GM21367 (cell line): ENCODE data around the gene KNCN.

Source experiments
- ATAC-seq: cut with Tn5 transposase; IDR thresholded peaks from one replicate; pipeline ENCODE4 v1.9.1; 2021; ENCODE audit not compliant: unreplicated experiment

KNCN gene

DNA sequence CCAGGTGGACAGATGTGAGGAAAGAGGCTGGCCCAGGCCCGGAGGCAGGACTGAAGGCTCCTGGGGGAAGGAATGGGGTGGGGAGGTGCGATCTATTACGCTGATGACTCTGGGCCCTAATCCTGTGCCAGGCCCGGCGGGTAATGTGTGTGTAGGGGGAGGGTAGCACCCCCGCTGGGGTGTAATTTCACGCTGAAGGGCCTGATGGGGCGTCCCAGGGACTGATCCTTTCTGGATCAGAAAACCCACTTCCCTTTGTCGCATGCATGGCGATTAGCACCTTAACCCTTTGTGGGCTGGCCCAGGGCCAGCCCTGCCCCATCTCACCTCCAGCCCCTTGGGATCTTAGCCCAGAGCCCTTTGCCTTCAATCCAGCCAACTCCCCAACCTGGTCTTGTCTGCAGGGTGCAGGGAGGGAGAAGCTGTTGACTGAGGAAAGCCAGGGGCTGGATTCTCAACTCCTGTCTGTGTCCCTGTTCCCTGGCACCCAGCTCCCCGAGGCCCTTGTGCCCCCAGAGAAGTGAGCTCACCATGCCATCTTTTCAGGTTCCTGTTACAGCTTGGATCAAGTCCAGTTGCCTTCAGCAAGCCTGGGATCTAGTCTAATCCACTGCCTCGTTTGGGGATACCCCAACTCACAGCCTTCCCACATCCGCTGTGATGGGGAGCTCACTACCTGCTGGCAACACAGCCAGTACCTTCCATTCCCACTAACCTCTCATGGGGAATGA lies 26.0 kb downstream of the KNCN start:
- no peak for ATAC-seq

DNA sequence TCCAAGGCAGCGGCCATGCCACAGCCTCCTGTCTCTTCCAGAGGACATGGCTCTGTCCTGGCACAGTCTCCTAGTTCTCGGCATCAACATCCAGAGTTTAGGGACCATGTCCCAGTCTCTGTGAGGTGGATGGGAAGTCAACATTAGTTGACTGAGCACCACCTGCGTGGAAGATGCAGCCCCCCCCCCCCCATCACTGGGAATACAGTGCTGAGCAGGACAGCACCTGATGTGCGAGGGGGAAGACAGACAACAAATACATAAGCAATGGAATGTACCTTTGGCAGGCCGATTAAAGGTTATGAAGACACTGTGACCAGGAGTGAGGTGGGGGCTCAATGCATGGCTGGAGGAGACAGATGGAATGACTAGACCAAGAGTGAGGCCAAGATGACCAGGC lies 26.6 kb downstream of the KNCN start:
- no peak for ATAC-seq

DNA sequence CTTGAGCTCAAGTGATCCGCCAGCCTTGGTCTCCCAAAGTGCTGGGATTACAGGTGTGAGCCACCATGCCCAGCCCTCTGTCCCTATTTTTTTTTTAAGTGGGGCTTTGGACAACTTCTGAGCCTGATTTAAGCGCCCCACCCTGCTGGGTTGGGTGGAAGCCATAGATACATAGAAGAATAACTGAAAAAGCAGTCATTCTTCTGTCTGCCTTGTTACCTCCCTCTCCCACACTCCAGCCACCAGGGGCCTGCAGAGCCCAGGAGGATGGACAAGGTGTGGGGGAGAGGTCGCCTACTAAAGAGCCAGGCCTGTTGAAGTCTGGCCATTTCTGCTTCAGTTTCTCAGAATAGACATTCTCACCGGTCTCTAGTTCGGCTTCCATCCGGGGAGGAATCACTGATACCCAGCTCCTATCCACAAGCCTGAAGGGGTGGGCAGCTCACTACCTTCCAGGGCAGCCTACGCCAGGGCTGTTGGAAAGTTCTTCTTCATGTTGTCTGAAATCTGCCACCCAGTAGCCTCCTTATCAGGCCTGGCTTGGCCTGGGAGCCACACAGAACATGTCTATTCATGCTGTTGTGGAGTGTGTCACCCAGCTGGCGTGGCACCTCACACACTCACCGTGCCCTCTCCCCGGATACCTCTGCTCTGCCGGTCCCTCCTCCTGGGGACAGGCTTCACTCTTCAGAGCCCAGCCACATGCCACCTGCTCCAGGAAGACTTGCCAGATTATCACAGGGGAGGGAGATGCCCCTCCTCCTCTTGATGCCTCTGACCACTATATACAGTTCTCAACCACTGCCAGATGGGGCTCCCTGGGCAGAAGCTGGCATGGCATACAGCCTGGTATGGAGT lies 27.7 kb downstream of the KNCN start:
- ATAC-seq, result no peak

DNA sequence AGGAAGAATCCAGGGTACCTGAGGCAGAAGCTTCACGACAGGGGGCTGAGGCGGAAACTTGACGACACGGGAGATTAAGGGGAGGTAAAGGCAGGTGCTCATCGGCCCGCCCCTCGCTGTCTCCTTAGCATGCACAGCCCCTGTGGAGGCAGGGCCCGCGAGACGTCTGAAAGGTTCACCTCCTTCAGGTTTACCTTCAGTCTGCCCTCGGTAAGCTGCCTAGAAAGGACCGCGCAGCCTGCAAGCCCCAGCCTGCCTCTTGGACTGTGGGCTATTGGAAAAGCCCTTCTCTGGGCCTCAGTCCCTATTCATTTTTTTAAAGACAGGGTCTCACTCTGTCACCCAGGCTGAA lies 28.5 kb downstream of the KNCN start:
- ATAC-seq, result no peak

DNA sequence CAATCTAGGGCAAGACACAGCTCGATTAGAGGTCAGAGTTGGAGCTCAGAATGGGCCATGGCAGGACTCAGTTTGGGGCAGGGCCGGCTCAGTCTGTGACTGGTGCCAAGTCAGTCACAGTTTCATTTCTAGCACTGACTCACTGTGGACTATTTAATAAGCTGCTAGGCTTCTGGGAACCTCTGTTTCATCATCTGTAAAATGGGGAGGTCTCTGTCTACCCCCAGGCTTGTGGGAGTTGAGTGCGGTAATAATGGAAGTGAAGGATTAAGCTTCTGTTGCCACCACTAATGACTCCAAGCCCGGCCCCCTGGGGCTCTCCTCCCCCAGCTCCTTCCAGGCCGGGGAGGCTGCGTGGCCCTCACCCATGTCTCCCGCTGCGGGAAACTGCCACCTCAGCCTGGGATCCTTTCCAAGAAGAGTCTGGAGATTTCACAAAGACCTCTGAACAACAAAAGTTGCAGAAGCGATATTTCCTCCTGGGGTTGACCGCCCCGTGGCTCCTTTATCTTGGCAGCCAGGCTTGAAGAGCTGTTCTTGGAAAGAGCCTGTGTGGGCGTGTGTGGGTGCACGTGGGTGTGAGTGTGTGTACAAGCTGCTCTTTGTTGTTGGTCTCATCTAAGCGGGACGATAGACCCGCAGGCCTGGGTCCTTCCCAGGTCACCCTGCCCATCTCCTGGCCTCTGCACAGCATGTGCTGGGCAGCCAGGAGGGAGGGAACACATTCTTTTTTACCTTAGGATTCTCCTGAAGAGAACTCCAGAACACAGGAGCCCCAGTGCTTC lies 29.1 kb downstream of the KNCN start:
- ATAC-seq, result no peak

DNA sequence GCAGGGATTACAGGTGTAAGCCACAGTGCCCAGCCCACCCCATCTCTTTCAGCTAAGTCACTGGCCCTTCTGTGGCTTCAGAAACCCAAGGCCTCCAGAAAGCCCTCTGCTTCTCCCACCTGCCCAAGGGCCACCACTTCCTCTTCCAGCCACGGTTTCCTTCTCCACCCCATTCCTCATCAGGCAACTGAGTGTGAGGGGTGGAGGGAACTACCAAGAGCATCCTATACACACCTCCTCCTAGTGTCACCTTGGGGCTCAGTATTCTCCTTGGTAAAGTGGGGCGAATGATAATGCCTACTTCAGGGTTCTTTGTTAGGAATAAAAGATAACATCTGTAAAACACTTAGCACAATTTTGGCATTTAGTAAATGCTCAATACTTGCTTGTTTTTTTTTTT lies 30.0 kb downstream of the KNCN start:
- ATAC-seq, result no peak

DNA sequence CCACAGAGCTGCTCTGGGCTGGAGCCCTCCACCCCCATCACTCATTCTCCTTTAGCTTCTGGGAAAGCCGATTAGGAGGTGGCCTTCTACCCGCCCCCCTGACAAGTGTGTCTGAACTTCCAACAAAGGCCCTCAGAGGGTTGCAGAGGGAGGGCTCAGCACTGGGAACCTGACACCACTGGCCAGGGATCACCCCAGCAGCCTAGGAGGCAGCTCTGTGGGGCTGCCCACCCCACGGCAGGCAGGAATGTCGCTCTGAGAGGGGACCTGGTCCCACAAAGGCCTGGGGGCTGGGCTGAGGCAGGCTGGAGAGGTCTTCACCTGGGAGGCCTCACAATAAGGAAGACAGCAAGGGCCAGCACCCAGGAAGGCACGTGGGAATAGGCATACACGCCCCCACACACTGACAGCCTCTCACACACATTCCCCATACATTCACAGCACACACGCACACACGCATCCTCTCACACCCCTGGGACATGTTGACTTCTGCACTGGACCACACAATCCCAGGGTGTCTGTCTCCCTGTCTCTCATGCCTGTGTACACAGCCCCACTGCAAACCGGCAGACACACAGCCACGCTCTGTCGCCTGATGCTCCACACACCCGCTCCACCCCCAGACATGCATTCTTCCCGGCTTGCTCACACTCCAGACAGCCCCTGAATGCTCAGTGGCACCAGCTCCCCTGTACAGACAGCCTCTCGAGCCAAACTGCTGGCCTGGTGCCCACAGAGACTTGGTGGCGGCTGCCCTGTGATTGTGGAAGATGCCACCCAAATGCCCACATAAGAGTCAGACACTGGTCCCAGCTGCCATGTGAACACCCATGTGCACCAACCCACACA lies 31.2 kb downstream of the KNCN start:
- ATAC-seq, result no peak

DNA sequence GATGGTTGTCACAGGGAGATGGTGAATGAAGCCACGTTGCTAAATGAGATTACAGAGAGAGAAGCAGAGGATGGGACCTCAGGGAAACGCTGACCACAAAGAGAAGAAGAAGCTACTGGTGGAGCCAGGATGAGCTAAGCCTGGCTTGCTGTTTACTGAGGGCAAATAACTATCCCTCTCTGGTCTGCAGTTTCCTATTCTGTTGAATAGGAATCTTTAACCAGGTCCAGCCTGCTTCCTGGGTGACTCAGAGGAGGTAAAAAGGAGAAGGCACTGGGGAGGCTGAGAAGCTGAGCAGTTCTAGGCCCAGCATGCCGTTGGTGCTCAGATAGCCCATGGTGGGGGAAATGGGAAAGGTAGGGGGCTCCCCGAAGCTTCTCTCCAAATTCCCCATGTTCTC lies 32.2 kb downstream of the KNCN start:
- ATAC-seq, result no peak

DNA sequence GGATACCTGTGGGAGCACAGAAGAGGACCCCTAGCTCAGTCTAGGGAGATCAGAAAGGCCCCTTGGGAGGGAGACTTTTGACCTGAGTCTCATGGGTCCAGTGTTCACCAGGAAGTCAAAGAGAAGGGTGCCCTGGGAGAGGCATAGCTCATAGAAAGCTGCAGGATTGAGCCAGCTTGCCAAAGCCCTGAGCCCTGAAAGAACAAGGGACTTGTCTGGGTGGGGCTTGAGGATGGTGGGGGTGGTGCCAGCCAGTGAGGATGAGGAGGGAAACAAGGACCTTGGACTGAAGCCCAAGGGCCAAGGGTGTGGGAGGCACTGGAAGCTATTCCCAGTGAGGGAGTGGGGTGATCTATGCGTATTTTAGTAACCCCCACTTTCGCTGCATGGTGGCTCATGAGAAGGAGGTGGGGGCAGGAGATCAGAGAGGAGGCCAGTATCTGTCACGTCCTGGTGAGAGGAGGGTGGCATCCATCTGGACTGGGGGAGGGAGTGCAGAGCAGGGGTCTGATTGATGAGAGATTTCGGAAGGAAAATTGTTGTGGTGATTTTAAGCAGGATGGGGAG lies 33.4 kb downstream of the KNCN start:
- no peak for ATAC-seq

DNA sequence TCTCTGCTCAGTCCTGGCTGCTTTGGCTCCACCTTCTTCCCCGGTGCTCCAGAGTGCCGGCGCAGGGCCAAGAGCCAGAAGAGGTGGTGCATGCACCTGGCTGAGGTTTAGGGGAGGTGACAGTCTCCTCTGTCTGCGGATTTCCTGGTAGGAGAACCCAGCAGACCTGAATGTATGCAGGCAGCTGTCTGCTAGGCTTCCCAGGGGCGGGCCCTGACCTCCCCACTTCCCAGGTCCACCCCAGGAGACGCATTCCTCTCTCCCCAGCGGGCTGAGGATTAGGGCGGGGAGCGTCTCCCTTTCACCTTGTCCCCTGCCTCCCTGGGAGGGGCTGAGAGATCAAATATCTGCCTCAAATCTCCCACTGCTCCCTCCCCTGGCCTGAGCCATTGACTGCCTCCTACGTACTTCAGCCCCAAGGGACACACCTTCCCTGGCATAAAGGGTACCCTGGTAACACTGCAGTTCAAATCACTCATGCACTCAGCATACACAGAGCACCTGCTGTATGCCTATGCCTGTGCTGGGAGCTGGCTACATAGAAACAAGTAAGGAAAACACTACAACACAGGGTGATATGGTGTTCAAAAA lies 34.3 kb downstream of the KNCN start:
- no peak for ATAC-seq

DNA sequence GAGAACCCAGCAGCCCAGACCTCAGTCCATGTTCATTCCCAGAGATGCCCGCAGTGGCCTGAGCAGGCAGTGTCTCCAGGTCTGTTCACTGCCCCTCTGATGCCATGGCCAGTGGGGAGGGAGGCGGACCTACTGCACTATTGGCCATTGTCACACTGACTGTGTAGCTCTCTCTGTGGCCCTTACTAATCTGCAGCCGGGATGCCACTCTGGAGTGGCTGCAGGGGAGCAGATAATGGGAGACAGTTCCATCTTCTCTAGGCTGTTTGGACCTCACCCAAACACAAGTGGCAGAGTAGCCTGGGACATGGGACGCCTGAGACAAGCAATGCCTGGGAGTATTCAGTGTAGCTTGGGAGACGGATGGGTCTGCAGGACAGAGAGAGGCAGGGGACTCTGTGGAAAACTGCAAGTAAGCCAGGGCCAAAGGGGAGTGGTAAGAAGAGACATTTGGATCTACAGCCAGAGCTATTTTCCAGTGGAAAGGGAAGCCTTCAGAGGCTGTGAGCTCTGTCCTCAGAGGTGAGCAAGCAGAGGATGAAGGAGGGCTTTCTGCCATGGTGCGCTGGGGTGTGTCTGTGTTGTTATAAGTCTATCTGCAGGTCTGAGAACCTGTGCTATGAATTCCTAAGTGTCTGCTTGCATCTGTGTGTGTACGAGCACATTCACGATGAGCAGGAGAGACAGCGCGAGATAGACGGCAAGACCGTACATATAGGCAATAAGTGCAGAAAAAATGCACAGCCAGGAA lies 35.1 kb downstream of the KNCN start:
- ATAC-seq, result no peak

DNA sequence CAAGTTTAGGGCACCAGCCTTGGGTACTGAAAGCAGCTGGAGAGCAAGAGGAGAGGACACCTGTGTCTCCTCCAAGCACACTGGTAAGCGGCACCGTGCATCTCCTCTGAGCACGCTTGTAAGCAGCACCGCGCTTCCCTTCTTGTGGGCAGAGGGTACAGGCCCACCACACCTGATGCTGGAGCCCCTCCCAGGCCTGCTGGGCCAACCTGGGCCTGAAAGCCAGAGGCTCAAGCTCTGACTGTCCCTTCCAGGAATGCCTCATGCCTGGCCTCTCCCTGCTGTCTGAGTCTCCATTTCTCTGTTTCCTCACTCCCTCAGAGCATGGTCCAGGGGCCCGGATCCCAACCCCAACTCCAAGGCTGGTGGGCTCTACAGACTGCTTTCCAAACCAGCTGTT lies 35.9 kb downstream of the KNCN start:
- no peak for ATAC-seq

DNA sequence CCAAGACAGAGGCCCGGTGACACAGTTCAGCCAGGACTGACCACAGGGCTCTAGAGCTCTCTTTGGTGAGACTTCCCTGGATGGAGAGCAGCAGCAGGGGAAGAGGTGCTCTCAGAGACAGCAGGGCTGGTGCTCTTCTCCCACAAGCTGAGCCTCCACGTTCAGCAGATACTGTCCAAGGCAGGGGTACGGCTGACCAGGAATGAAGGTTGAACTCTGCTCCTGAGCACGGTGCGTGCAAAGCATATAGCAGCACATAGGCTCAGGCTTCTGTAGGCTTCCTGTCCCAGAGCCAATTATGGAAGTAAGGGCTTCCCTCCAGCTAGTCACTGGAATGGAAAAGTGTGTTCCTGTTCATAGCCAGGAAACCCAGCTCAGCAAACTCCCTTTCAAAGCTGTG lies 37.9 kb downstream of the KNCN start:
- no peak for ATAC-seq

DNA sequence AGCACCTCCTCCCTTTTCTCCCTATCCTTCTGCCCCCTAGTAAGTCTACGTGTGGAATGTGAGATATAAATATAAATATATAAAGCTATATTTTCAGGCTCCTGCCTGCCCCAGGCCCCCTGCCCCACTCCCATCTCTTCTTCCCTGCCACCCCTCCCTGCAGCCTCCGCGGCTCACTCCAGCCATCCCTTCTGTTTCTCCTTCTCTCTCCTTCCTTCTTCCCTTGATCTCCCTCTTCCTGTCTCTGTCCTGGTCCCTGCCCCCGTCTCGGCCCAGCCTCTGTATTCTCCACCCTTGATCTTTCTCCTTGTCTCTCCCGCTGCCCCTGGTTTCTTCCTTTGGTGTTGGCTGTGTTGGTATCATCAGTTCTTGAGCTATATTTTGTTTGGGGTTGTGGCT lies 38.7 kb downstream of the KNCN start:
- ATAC-seq, result no peak

DNA sequence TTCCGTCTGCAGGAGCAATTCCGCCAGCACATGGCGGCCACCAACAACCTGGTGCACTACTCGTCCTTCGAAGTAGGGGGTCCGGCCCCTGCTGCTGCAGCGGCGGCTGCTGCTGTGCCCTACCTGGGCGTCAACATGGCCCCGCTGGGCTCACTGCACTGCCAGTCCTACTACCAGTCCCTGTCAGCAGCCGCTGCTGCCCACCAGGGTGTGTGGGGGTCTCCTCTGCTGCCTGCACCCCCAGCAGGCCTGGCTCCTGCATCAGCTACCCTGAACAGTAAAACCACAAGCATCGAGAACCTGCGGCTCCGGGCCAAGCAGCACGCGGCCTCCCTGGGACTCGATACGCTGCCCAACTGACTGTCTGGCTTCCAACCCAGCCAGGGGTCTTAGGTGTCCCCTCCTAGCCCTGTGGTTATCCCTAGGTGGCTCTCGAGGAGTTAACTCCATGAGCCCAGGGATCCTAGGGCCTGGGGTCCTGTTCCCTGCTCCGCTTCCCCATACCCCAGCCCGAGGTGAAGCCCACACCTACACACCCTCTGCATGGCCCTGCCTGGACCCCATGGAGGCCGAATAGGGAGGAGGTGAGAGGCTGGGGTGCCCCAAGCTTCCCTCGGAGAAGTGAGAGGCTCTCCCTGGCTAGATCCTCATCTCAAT lies 39.2 kb downstream of the KNCN start:
- ATAC-seq, result no peak

DNA sequence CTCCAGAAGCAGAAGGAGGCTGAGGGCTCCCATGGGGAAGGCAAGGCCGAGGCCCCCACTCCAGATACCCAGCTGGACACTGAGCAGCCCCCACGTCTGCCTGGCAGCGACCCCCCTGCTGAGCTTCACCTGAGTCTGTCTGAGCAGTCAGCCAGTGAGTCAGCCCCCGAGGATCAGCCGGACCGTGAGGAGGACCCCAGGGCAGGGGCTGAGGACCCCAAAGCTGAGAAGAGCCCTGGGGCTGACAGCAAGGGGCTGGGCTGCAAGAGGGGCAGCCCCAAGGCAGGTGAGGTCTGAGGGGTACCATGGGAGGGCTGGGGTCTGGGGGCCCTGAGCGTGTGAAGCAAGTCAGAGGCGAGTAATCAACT lies 40.5 kb downstream of the KNCN start:
- no peak for ATAC-seq

DNA sequence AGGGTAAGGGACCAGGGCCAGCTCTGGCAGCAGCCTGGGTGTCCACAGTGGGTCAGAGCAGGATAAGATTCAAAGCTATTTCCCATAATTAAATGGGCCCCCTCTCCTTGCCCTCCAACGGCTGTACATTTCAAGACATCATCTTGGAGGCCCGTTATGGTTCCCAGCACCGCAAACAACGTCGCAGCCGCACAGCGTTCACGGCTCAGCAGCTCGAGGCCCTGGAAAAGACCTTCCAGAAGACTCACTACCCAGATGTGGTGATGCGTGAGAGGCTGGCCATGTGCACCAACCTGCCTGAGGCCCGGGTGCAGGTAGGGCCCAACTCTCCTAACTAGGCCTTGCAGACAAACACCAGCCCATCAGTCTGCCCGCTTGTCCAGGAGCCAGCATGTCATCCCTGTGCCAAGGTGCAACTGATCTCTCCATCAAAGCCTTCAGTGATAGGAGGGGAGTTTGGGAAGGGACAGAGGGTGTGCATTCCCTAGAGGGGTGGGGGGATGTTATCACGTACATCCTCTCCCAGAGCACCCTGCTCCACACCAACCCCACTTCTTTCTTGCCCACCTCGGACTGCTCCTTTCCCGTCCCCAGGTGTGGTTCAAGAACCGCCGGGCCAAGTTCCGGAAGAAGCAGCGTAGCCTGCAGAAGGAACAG lies 41.0 kb downstream of the KNCN start:
- no peak for ATAC-seq

DNA sequence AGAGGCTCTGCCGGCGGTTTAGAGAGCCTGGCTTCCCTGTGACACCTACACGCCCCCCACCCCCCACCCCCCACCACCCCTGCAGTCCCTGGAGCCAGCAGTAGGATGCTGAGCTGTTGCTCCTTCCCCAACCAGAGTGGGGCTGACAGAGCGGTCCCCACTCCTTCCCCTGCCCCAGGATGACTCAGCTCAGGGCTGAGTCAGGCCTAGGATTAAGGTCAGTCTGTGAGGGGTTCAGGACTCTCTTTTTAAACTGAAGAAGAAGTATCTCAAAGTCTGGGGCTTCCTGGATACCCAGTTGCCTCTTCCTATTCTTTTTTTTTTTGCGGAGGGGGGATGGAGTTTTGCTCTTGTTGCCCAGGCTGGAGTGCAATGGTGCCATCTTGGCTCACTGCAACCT lies 42.7 kb downstream of the KNCN start:
- ATAC-seq, result no peak
